SK-N-SH (cell line): ENCODE measurements around the gene CPNE8. TPM values are rescaled to one million over a fixed set of nuclear protein-coding genes. Genes with fewer than 3 reads are reported as not detected.

Source experiments
- CTCF ChIA-PET: fragments of 300-600, 350-600 bp; formaldehyde crosslinking; extraction: SDS; loops from one replicate; lab custom pipeline; 2021; lab: Yijun Ruan, JAX
- POLR2A ChIA-PET: fragments of 350-600 bp; sonication (Branson Sonifier 250); formaldehyde crosslinking; extraction: SDS; loops from one replicate; lab custom pipeline; 2020; ENCODE audit warnings: antibody characterized with exemption, inconsistent platforms; lab: Yijun Ruan, JAX
- DNase-seq: peaks from one replicate; pipeline ENCODE4 v3.0.0; 2012
- H2AFZ ChIP-seq: fragments of 200-600 bp; sonication (generic); 2 replicates; pipeline ENCODE4 v1.8.1; 2016; ENCODE audit warnings: antibody characterized with exemption, mild to moderate bottlenecking, low read depth
- H3F3A ChIP-seq: fragments of 200-600 bp; sonication (generic); replicated peaks from 2 replicates; pipeline ENCODE3; 2016; ENCODE audit warnings: antibody characterized with exemption, mild to moderate bottlenecking; ENCODE audit not compliant: insufficient read depth
- H3K27ac ChIP-seq, 2 experiments: fragments of 200-500 bp in 1 of 2; fragments of 200-600 bp in 1 of 2; sonication (Bioruptor generic) in 1 of 2; sonication (generic), shearing (Covaris generic) in 1 of 2; 2 replicates each; pipeline versions ENCODE4 v1.5.1 to v1.6.1; 2014 to 2016; ENCODE audit warnings: low read depth in 2 of 2, inconsistent platforms in 1 of 2, low read length in 1 of 2, mild to moderate bottlenecking in 1 of 2, mixed read lengths in 1 of 2
- H3K27me3 ChIP-seq: fragments of 200-600 bp; sonication (generic), shearing (Covaris generic); 2 replicates; pipeline ENCODE4 v1.6.1; 2016; ENCODE audit warnings: mixed run types; ENCODE audit not compliant: insufficient read depth
- H3K36me3 ChIP-seq, 2 experiments: fragments of 200-500 bp in 1 of 2; fragments of 200-600 bp in 1 of 2; sonication (Bioruptor generic) in 1 of 2; sonication (generic) in 1 of 2; replicated peaks in 1 of 2; 2 replicates each; pipeline versions ENCODE3 to v1.5.1; 2014 to 2016; ENCODE audit warnings: low read length in 1 of 2, mild to moderate bottlenecking in 1 of 2; ENCODE audit not compliant: insufficient read depth in 2 of 2, control insufficient read depth in 1 of 2
- H3K4me1 ChIP-seq, 2 experiments: fragments of 200-500 bp in 1 of 2; fragments of 200-600 bp in 1 of 2; sonication (Bioruptor generic) in 1 of 2; sonication (generic), shearing (Covaris generic) in 1 of 2; 2 replicates each; pipeline versions ENCODE4 v1.5.1 to v1.6.1; 2014 to 2016; ENCODE audit warnings: low read depth in 1 of 2, low read length in 1 of 2, mixed run types in 1 of 2; ENCODE audit not compliant: insufficient read depth in 2 of 2, control insufficient read depth in 1 of 2
- H3K4me2 ChIP-seq: fragments of 200-600 bp; sonication (generic), shearing (Covaris generic); 2 replicates; pipeline ENCODE4 v1.6.1; 2017; ENCODE audit warnings: mixed run types
- H3K4me3 ChIP-seq, 2 experiments: fragments of 200-500 bp in 1 of 2; fragments of 200-600 bp in 1 of 2; sonication (Bioruptor generic) in 1 of 2; sonication (generic), shearing (Covaris generic) in 1 of 2; 2 replicates each; pipeline versions ENCODE4 v1.5.1 to v1.8.1; 2014 to 2016; ENCODE audit warnings: low read depth in 2 of 2, inconsistent platforms in 1 of 2, low read length in 1 of 2, mild to moderate bottlenecking in 1 of 2, mixed read lengths in 1 of 2, moderate library complexity in 1 of 2
- H3K79me2 ChIP-seq: fragments of 200-600 bp; sonication (generic); 2 replicates; pipeline ENCODE4 v1.8.1; 2017; ENCODE audit warnings: mild to moderate bottlenecking; ENCODE audit not compliant: insufficient read depth
- H3K9ac ChIP-seq: fragments of 200-600 bp; sonication (generic); 2 replicates; pipeline ENCODE4 v1.6.1; 2017; ENCODE audit warnings: mixed run types
- H3K9me2 ChIP-seq: fragments of 200-600 bp; sonication (generic); 2 replicates; pipeline ENCODE4 v1.6.1; 2017; ENCODE audit warnings: mixed run types
- H3K9me3 ChIP-seq: fragments of 200-600 bp; sonication (generic); 2 replicates; pipeline ENCODE4 v1.6.1; 2017; ENCODE audit warnings: mixed run types, mild to moderate bottlenecking, moderate library complexity
- H4K20me1 ChIP-seq: fragments of 200-600 bp; sonication (generic); 2 replicates; pipeline ENCODE4 v1.6.1; 2017; ENCODE audit warnings: mild to moderate bottlenecking, mixed run types; ENCODE audit not compliant: insufficient read depth
- CTCF ChIP-seq: fragments of 200-600 bp; sonication (generic); IDR thresholded peaks from 2 replicates; pipeline ENCODE4 v1.6.1; 2017; ENCODE audit warnings: antibody characterized with exemption, mild to moderate bottlenecking, moderate library complexity
- EP300 ChIP-seq, 2 experiments: IDR thresholded peaks; 2 replicates each; pipeline versions ENCODE4 v1.4.0 to v1.6.1; 2012; ENCODE audit warnings: borderline replicate concordance in 1 of 2, low read depth in 1 of 2, low read length in 1 of 2
- MXI1 ChIP-seq: IDR thresholded peaks from 2 replicates; pipeline ENCODE4 v1.6.1; 2012; ENCODE audit warnings: mild to moderate bottlenecking, low read depth, low read length, improper control_type of control experiment
- NRF1 ChIP-seq: IDR thresholded peaks from 2 replicates; pipeline ENCODE4 v1.6.1; 2012; ENCODE audit warnings: low read depth, mild to moderate bottlenecking, low read length
- RAD21 ChIP-seq: IDR thresholded peaks from 2 replicates; pipeline ENCODE4 v1.6.1; 2012; ENCODE audit warnings: mild to moderate bottlenecking, low read length
- SIN3A ChIP-seq: IDR thresholded peaks from 2 replicates; pipeline ENCODE4 v1.6.1; 2012; ENCODE audit warnings: low read depth, mild to moderate bottlenecking, low read length, moderate library complexity, borderline replicate concordance
- SMC3 ChIP-seq: IDR thresholded peaks from 2 replicates; pipeline ENCODE4 v1.6.1; 2012; ENCODE audit warnings: low read depth, low read length, improper control_type of control experiment
- TCF12 ChIP-seq: IDR thresholded peaks from 2 replicates; pipeline ENCODE4 v1.4.0; 2012
- USF1 ChIP-seq: IDR thresholded peaks from 2 replicates; pipeline ENCODE4 v1.4.0; 2012; ENCODE audit warnings: low read depth, borderline replicate concordance
- WGBS: methylation state at CpG from one replicate; pipeline ENCODE4 v1.1.6; 2017; ENCODE audit warnings: low lambda C conversion rate; 5-methylcytosine and 5-hydroxymethylcytosine counted together
- polyA plus RNA-seq, 3 experiments: library from polyadenylated mRNA; depleted of rRNA; stranded (reverse); fragments of >200 nt; gene quantifications; 2 replicates each; pipeline ENCODE4 v1.2.3, GENCODE V29; 2012

CPNE8 gene
- polyA plus RNA-seq, 1 of the 3 experiments (the other 2 are of a cell fraction), result not detected

GRCh38 chr12:38666425-38666824 is 239.0 kb downstream of the CPNE8 start:
- no peak for DNase-seq
- Histone ChIP-seq H3K36me3 (no peaks in the 10 kb centered on the region), H3K9me3 (no peaks in the 10 kb centered on the region), H3K79me2 (no peaks in the 10 kb centered on the region), H3K9ac (no peak overlapping the region), H4K20me1 (no peaks in the 10 kb centered on the region), H3K4me3 (no peak overlapping the region), H3K27ac (no peak overlapping the region), H3K4me1 (no peaks in the 10 kb centered on the region; a peak in 2 of 4 replicates), H3K27me3 (no peaks in the 10 kb centered on the region), H3K9me2 (no peaks in the 10 kb centered on the region), H3F3A (no peaks in the 10 kb centered on the region), H2AFZ (no peak overlapping the region), H3K4me2 (no peak overlapping the region; the same call in 1 of the 2 replicates)
- CTCF ChIA-PET, result interaction anchor here (0.9 to 2.8 kb wide), 2 partner anchors 438 to 607 kb away, joined by 3 to 11 read pairs; no protein-coding TSS in a partner anchor
- WGBS, result 59% methylated on average over 6 of the region's 6 CpGs
- no peak for TF ChIP-seq TCF12
- no peak for TF ChIP-seq SIN3A
- TF ChIP-seq MXI1, result no peak
- POLR2A ChIA-PET, result interaction anchor here (0.6 kb wide), 1 partner anchor 238 kb away, joined by 4 read pairs; no protein-coding TSS in a partner anchor

- H3K27ac ChIP-seq, result peak overlapping the region in 1 of 2 experiments; percentile 64; a peak in 2 of 4 replicates
- no peaks in the 10 kb centered on the region for H4K20me1 ChIP-seq
- peak; percentile 26 for DNase-seq
- H3K4me1 ChIP-seq, result no peaks in the 10 kb centered on the region; a peak in 2 of 4 replicates
- peak; percentile 55 for TF ChIP-seq CTCF
- peak; percentile 60 for TF ChIP-seq RAD21
- TF ChIP-seq SMC3, result peak; percentile 29; the same call in 1 of the 2 replicates
- TF ChIP-seq NRF1, result no peak
- TF ChIP-seq, all 33 proteins: peak for 3
- ChIA-PET POLR2A (no interaction called here), CTCF (interaction anchor here (0.5 to 2.8 kb wide), 18 partner anchors 8 to 611 kb away, joined by 3 to 12 read pairs (median 5); partner anchors contain the start of gene CPNE8)
- Histone ChIP-seq H3K4me2 (no peak overlapping the region), H3K27me3 (no peaks in the 10 kb centered on the region), H3K9me3 (no peaks in the 10 kb centered on the region), H2AFZ (no peak overlapping the region), H3K9ac (no peak overlapping the region), H3K4me3 (peak overlapping the region in 1 of 2 experiments; percentile 35; a peak in 1 of 4 replicates), H3K36me3 (no peaks in the 10 kb centered on the region), H3F3A (no peaks in the 10 kb centered on the region), H3K9me2 (no peaks in the 10 kb centered on the region), H3K79me2 (no peaks in the 10 kb centered on the region)
Observed at GRCh38 chr12:38664661-38665269, 240.6 kb downstream of the CPNE8 start.

- Histone ChIP-seq H3K4me2 (no peak overlapping the region), H4K20me1 (no peaks in the 10 kb centered on the region), H3K36me3 (no peaks in the 10 kb centered on the region), H2AFZ (no peak overlapping the region), H3K27ac (no peak overlapping the region), H3K9me2 (no peaks in the 10 kb centered on the region), H3K4me3 (no peak overlapping the region), H3K9ac (no peak overlapping the region), H3K79me2 (no peaks in the 10 kb centered on the region), H3K27me3 (no peaks in the 10 kb centered on the region), H3K9me3 (no peaks in the 10 kb centered on the region), H3K4me1 (no peaks in the 10 kb centered on the region; a peak in 1 of 4 replicates), H3F3A (no peaks in the 10 kb centered on the region)
- TF ChIP-seq USF1 (no peak), SMC3 (no peak), EP300 (IDR thresholded peaks at IDR 0.05; ENCODE audit: borderline replicate concordance in 1 of 2, low read depth in 1 of 2, low read length in 1 of 2) (no peak)
- DNase-seq, result no peak
- ChIA-PET CTCF (interaction anchor here (2.0 kb wide), 1 partner anchor 610 kb away, joined by 10 read pairs; no protein-coding TSS in a partner anchor), POLR2A (no interaction called here)
Observed at GRCh38 chr12:38662829-38663228, 242.6 kb downstream of the CPNE8 start.
